GM18505 (cell line): ENCODE data around the gene HIF3A.
"Not testable (repeated sequence)": the region's sequence is repeated elsewhere in the genome, so short reads cannot be mapped to it uniquely, and the experiment has no call there.

Experiments
- ATAC-seq: cut with Tn5 transposase; IDR thresholded peaks from one replicate; pipeline ENCODE4 v1.9.1; 2021; ENCODE audit not compliant: unreplicated experiment
- POLR2A ChIP-seq: IDR thresholded peaks from 4 replicates; pipeline ENCODE4 v1.6.1; 2011; ENCODE audit warnings: borderline replicate concordance; ENCODE audit not compliant: insufficient read depth, insufficient read length; ENCODE audit errors: extremely low read depth

HIF3A gene

DNA sequence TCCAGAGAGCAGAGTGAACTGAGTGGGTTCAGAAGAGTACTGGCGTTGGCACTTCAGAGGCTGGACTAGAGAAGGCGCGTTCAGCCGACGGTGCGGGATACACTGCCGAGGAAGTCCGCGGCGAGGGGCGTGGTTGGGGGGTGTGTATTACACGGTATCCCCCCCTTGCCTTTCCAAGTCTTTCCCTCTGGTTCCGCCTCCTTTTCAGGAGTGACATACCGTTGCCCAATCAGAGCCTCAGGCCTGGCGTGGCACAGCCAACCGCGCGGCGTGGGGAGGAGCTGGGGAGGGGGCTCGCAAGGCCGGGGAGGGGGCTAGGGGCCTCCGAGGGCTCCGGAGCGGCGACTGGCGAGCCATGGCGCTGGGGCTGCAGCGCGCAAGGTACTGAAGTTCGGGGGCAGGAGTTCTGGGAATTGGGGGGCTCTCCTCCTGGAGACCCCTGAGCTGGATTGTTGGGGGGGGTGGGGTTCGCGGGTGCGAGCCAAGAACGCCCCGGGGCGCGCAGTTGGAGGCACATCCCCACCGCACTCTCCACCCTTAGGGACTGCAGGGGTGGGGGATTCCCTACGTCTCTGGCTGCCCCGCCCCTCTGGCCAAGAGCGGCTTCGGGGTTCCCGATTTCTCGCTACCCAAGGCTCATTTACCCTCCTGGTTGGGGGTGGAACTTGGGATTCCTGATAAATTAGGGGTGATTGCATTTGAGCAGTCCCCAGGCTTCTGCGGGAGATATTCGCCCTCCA is at the start of gene HIF3A:
Gene HIF3A (plus strand): TSS at position 321 of the 740 bp plus-strand sequence. CDS start 35 bp downstream, at position 356.
- no peak for ATAC-seq
- no peak for TF ChIP-seq POLR2A

- ATAC-seq: no peak
- no peak for TF ChIP-seq POLR2A
Observed at GRCh38 chr19:46250076-46250735, 46.6 kb upstream of the HIF3A start.

DNA sequence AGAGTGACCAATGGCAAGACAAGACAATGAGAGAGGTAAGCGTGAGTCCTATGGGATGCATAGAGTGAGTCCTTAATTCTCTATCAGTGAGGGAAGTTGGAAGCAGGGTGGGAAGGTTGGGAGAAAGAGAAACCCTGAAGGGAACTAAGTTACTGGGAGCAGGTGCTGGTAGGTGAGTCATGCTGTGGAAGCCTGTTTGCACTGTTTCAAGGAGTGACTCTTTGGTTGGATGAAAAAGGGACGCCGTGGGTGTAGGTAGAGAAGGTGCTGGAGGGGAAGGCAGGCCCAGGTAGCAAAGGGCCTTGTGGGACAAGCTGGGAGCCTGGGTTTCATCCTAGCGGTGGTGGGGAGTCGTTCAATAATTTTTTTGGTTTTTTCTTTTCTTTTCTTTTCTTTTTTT is 45.4 kb upstream of the HIF3A start:
- TF ChIP-seq POLR2A: no peak
- ATAC-seq: no peak

DNA sequence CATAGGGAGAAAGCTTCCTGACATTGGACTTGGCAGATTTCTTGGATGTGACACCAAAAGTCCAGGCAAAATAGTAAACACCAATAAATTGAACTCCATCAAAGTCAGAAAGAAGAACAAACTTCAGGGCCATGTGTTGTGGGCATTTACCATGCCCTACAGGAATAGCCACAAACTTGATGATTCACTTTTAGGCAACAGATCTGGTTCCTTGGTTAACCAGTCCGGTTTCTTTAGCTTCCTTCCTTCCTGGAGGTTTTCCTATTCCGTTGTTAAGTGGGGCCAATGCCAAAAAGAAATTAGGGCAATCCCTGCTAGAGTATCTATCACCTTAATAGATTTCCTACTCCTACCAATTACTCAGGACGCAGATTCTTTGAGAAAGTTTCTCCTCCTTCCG is 42.1 kb upstream of the HIF3A start:
- TF ChIP-seq POLR2A: no peak
- ATAC-seq: no peak

- ATAC-seq: no peak
- no peak for TF ChIP-seq POLR2A
Observed at GRCh38 chr19:46256855-46257254, 40.0 kb upstream of the HIF3A start.

DNA sequence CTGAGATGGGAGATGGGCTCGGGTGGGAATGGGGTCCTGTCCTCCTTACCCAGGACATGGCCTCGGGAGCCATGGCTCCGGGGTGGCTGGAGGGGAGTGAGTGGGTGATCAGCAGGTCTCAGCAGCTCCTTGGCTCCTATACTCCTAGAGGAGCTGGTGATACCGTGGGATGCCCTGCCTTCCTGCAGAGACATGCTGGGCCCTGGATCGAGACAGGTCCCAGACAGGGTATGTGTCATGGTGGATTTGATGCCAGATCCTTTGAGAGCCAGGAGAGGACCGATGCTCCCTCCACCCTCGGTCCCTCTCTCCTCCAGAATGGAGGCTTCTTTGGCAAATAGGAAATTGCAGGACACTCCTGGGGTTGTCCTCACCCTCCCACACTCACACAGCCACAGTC is 35.3 kb upstream of the HIF3A start:
- ATAC-seq: not testable (repeated sequence)

DNA sequence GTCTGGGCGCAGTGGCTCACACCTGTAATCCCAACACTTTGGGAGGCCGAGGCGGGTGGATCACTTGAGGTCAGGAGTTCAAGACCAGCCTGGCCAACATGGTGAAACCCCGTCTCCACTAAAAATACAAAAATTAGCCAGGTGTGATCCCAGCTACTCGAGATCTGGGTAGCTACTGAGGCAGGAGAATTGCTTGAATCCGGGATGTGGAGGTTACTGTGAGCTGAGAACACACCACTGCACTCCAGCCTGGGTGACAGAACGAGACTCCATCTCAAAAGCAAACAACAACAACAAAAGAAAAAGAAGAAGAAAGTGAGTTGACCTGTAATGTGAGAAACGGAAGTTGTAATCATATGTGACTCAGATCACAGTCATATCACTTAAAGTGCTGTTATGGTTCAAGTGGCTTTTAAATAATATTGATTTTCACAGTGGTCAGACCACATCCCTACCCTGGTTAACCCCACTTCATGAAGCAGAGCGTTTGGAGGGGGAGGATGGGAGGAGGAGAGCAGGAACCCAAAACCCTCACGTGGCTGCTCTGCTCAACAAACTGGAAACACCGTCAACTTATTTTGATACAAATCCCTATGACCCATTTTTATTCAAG is 34.1 kb upstream of the HIF3A start:
- ATAC-seq: peak; percentile 65

- not testable (repeated sequence) for ATAC-seq
Observed at GRCh38 chr19:46264801-46265200, 32.0 kb upstream of the HIF3A start.

GRCh38 chr19:46265217-46265828 is 31.5 kb upstream of the HIF3A start:
- no peak for ATAC-seq
- no peak for TF ChIP-seq POLR2A

DNA sequence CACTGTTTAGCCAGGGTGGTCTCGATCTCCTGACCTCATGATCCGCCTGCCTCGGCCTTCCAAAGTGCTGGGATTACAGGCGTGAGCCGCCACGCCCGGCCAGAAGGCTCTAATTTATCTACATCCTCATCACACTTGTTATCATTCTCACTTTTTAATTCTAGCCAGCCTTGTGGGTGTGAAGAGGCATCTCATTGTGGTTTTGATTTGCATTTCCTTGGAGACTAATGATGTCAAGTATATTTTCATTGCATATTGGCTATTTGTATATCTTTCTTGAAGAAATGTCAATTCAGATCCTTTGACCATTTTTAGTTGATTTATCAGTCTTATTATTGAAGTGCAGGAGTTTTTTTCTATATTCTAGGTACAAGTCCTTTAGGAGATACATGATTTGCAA is 27.7 kb upstream of the HIF3A start:
- ATAC-seq: no peak
- no peak for TF ChIP-seq POLR2A

GRCh38 chr19:46270521-46271256 is 26.2 kb upstream of the HIF3A start:
- ATAC-seq: no peak
- TF ChIP-seq POLR2A: no peak

DNA sequence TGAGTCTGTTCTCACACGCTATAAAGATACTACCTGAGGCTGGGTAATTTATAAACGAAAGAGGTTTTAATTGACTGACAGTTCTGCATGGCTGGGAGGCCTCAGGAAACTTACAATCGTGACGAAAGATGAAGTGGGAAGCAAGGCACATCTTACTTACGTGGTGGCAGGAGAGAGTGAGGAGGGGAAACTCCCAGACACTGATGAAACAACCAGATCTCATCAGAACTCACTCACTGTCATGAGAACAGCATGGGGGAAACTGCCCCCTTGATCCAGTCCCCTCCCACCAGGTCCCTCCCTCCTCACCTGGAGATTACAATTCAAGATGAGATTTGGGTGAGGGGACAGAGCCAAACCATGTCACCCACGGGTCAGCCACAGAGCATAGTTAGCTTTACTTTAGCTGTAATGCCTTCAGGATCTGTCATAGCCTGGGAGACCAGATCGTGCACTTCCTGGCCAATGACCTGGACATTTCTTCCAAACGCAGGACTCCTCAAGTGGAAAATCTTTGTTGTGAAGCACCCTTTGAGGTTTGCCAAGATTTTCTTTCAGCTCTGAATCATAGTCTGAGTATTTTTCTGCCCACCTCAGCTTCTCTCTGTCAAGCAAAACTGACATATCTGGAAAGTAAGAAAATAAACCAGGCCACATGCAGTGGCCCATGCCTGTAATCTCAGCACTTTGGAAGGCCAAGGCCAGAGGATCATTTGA is 25.2 kb upstream of the HIF3A start:
- no peak for ATAC-seq
- TF ChIP-seq POLR2A: no peak

- not testable (repeated sequence) for ATAC-seq
Observed at GRCh38 chr19:46273931-46274330, 22.9 kb upstream of the HIF3A start.
